ENCODE results near the gene VN1R5. TPM values are rescaled to one million over a fixed set of nuclear protein-coding genes. Genes with fewer than 3 reads are reported as not detected.

Gene VN1R5
- total and polyA plus RNA-seq, 9 of the 15 experiments (the other 6 are each of a cell fraction or from before 2014, with no cell fraction given), result not detected

DNA sequence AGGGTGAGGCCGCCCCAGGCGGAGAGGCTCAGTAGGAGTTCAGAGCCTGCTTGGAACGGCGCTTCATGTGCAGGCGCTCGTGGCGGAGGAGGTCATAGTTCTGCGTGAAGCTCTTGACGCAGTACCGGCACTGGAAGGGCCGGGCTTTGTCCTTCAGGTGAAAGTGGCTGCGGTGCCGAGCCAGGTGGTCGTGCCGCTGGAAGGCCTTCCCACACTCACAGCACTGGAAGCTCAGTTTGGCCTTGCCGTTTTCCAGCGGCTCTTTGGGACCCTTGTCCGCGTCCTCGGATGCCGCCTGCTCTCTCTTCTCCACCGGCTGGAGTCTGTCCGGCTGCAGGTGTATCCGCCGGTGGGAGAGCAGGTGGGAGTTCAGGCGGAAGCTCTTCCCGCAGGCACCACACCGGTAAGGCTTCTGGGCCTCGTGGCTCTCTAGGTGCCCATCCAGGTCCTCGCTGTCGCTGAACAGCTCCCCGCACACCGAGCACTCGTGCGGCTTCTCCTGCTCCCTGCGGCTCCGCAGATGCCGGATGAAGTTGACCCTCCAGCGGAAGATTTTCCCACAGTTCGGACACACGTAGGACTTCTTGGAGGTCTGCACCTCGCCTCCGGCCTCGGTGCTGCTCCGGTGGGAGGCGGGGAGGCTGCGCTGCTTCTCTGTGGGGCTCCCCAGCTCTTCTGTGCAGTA lies 44.8 kb downstream of the VN1R5 start:
- TF ChIP-seq POLR2G (IDR thresholded peaks at IDR 0.05; ENCODE audit: low read depth, low read length) (peak; percentile 55; the same call in 1 of the 2 replicates), NFE2 (IDR thresholded peaks at IDR 0.05; ENCODE audit: low read depth) (no peak), ZNF3 (CRISPR knock-in tag; IDR thresholded peaks at IDR 0.05) (no peak), PHB (CRISPR knock-in tag; IDR thresholded peaks at IDR 0.05) (no peak)
- no peaks in the 10 kb centered on the region for H3K9me3 ChIP-seq (replicated peaks; ENCODE audit: control insufficient read depth, insufficient read depth, low read depth, low read length)
- H3K4me3 ChIP-seq, result no peak overlapping the region
- H3K9me1 ChIP-seq (ENCODE audit: control insufficient read depth, insufficient read depth, low read length), result no peaks in the 10 kb centered on the region
- H3K27ac ChIP-seq (ENCODE audit: extremely low read depth, low read depth, low read length), result no peak overlapping the region
- no peak for DNase-seq (ENCODE audit: extremely low read depth in 1 of 4, low spot score in 3 of 4)
- H3K9ac ChIP-seq (ENCODE audit: insufficient read depth in 1 of 2, low read depth in 2 of 2, low read length in 2 of 2), result no peak overlapping the region; a peak in 1 of 4 replicates
- CTCF ChIA-PET (ENCODE audit: low intra/inter-chr PET ratio), result no interaction called here
- in situ Hi-C loops (cut with MboI), result no loop called here
- POLR2A ChIA-PET, result interaction anchor here (0.7 to 1.8 kb wide), 2 partner anchors 8 to 10 kb away, joined by 3 to 5 read pairs; no protein-coding TSS in a partner anchor
- H2AFZ ChIP-seq (ENCODE audit: low read depth, low read length), result no peak overlapping the region
- FAIRE-seq, result no peak
- no peak overlapping the region for H3K4me2 ChIP-seq (ENCODE audit: insufficient read depth, low read length)
- H3K27me3 ChIP-seq (ENCODE audit: control insufficient read depth in 2 of 2, insufficient read depth in 2 of 2, low read length in 2 of 2), result no peaks in the 10 kb centered on the region
- no peak for ATAC-seq
- peaks cover 16 to 26% of the 10 kb centered on the region in 2 experiments for H3K4me1 ChIP-seq (replicated peaks in 1 of 2; ENCODE audit: control insufficient read depth in 2 of 2, insufficient read depth in 2 of 2, low read length in 2 of 2)
- no peaks in the 10 kb centered on the region for H3K79me2 ChIP-seq (ENCODE audit: control insufficient read depth, insufficient read depth, low read length)
- no TSS peak for BruUV-seq (replicated peaks)
- no peaks in the 10 kb centered on the region for H4K20me1 ChIP-seq (replicated peaks; ENCODE audit: control insufficient read depth, insufficient read depth, low read length)
- peaks cover 75% of the 10 kb centered on the region; the same call in 2 of the 3 replicates for H3K36me3 ChIP-seq (ENCODE audit: control insufficient read depth, insufficient read depth, low read length)
- WGBS (ENCODE audit: insufficient coverage, low coverage, missing lambda C conversion rate), result 98% methylated on average over 38 of the region's 47 CpGs
- intact Hi-C loops (cut with micrococcal nuclease), result no loop called here

DNA sequence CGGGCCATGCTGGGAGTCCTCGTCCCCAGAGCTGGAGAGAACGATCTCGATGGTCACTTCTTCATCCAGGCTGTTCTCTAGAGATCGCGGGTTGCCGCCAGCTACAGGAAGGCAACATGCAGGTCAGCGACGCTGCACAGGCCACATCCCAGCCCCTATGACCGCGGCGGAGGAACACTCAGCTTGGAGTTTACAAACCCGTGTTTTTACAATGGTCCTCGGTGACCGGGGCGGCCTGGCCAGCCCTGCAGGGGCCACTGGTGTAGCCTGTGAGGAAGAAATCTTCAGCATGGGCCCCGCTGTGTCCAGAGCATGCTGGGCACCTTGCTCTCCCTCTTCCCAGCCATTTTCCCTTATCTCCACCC lies 45.3 kb downstream of the VN1R5 start:
- Histone ChIP-seq H3K4me3 (no peak overlapping the region), H3K27ac (ENCODE audit: extremely low read depth, low read depth, low read length) (no peak overlapping the region), H3K4me2 (ENCODE audit: insufficient read depth, low read length) (no peak overlapping the region), H3K79me2 (ENCODE audit: control insufficient read depth, insufficient read depth, low read length) (no peaks in the 10 kb centered on the region), H3K9me1 (ENCODE audit: control insufficient read depth, insufficient read depth, low read length) (no peaks in the 10 kb centered on the region), H3K9ac (ENCODE audit: insufficient read depth in 1 of 2, low read depth in 2 of 2, low read length in 2 of 2) (no peak overlapping the region; a peak in 1 of 4 replicates), H3K4me1 (replicated peaks in 1 of 2; ENCODE audit: control insufficient read depth in 2 of 2, insufficient read depth in 2 of 2, low read length in 2 of 2) (peaks cover 16 to 21% of the 10 kb centered on the region in 2 experiments), H3K27me3 (ENCODE audit: control insufficient read depth in 2 of 2, insufficient read depth in 2 of 2, low read length in 2 of 2) (no peaks in the 10 kb centered on the region), H3K36me3 (ENCODE audit: control insufficient read depth, insufficient read depth, low read length) (peaks cover 79% of the 10 kb centered on the region; the same call in 2 of the 3 replicates), H2AFZ (ENCODE audit: low read depth, low read length) (no peak overlapping the region), H3K9me3 (replicated peaks; ENCODE audit: control insufficient read depth, insufficient read depth, low read depth, low read length) (no peaks in the 10 kb centered on the region), H4K20me1 (replicated peaks; ENCODE audit: control insufficient read depth, insufficient read depth, low read length) (no peaks in the 10 kb centered on the region)
- intact Hi-C loops (cut with micrococcal nuclease), result no loop called here
- peak; percentile 8; the same call in 1 of the 2 replicates for TF ChIP-seq POLR2G (IDR thresholded peaks at IDR 0.05; ENCODE audit: low read depth, low read length)
- no peak for TF ChIP-seq SRF (CRISPR knock-in tag; IDR thresholded peaks at IDR 0.05)
- FAIRE-seq (no peak), ATAC-seq (no peak), DNase-seq (ENCODE audit: extremely low read depth in 1 of 4, low spot score in 3 of 4) (no peak)
- in situ Hi-C loops (cut with MboI), result no loop called here
- WGBS (ENCODE audit: insufficient coverage, low coverage, missing lambda C conversion rate), result 95% methylated on average over 10 of the region's 17 CpGs
- ChIA-PET POLR2A (interaction anchor here (0.7 to 1.8 kb wide), 3 partner anchors 8 to 23 kb away, joined by 3 to 5 read pairs (median 3); no protein-coding TSS in a partner anchor), CTCF (ENCODE audit: low intra/inter-chr PET ratio) (no interaction called here)
- BruUV-seq (replicated peaks), result no TSS peak

Measured in K562 (cell line).